ENCODE measurements around the gene TMEM19. TPM values are rescaled to one million over a fixed set of nuclear protein-coding genes. Genes with fewer than 3 reads are reported as not detected.

TMEM19 gene
- total RNA-seq, 1 experiment from 2014 or later = 56.3 TPM

DNA sequence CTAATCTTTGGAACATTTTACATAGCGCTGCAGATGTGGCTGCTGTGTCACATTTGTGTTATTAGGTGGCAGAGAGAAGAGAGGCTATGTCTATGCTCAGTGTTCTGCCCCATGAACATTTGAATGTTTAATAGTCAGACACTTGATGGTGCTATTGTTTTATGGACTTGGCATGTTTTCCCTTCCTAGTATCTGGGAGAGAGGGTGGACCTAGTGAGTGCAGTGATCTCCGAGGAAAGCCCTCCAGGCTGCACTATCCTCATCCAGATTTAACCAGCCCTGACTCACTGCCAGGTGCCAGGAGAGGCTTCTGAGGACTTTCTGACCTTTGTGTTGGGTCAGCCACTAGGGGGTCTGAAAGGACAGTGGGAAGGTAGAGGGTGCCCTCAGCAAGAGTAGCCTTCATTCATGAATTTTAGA, 46.5 kb upstream of the TMEM19 start:
- no peaks in the 10 kb centered on the region for H3K27me3 ChIP-seq (replicated peaks; ENCODE audit: insufficient read depth, low read depth, low read length, poor library complexity)
- TF ChIP-seq, protein P1, sequence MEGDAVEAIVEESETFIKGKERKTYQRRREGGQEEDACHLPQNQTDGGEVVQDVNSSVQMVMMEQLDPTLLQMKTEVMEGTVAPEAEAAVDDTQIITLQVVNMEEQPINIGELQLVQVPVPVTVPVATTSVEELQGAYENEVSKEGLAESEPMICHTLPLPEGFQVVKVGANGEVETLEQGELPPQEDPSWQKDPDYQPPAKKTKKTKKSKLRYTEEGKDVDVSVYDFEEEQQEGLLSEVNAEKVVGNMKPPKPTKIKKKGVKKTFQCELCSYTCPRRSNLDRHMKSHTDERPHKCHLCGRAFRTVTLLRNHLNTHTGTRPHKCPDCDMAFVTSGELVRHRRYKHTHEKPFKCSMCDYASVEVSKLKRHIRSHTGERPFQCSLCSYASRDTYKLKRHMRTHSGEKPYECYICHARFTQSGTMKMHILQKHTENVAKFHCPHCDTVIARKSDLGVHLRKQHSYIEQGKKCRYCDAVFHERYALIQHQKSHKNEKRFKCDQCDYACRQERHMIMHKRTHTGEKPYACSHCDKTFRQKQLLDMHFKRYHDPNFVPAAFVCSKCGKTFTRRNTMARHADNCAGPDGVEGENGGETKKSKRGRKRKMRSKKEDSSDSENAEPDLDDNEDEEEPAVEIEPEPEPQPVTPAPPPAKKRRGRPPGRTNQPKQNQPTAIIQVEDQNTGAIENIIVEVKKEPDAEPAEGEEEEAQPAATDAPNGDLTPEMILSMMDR (conservative IDR thresholded peaks at IDR 0.05; ENCODE audit: low read depth, low read length) = 0 out of 2 replicates have a peak, but pooled peaks have one; percentile 24
- no peak for TF ChIP-seq EZH2 (IDR thresholded peaks at IDR 0.05; ENCODE audit: borderline replicate concordance, low read depth, low read length, poor library complexity, severe bottlenecking)
- no peak overlapping the region for H3K27ac ChIP-seq (ENCODE audit: low read depth, low read length, poor library complexity, severe bottlenecking)
- no peak for DNase-seq (ENCODE audit: low spot score)
- H3K36me3 ChIP-seq (ENCODE audit: insufficient read depth, low read length, poor library complexity, severe bottlenecking) = peaks cover 77% of the 10 kb centered on the region
- BruUV-seq (replicated peaks) = no TSS peak
- H3K9me3 ChIP-seq (ENCODE audit: low read depth, low read length, poor library complexity, severe bottlenecking) = no peaks in the 10 kb centered on the region
- peaks cover 15% of the 10 kb centered on the region for H3K4me1 ChIP-seq (ENCODE audit: insufficient read depth, low read length, poor library complexity, severe bottlenecking)
- ChIA-PET POLR2A (ENCODE audit: low non-redundant PET) (no interaction called here), CTCF (interaction anchor here (1.0 kb wide), 1 partner anchor 107 kb away, joined by 3 read pairs; no protein-coding TSS in a partner anchor)
- intact Hi-C loops (cut with micrococcal nuclease; ENCODE audit: unreplicated experiment) = loop anchor here (5.0 kb wide), 2 partner anchors 108 to 422 kb away; no protein-coding TSS in a partner anchor
- H3K4me3 ChIP-seq (ENCODE audit: low read depth, low read length, poor library complexity, severe bottlenecking) = no peak overlapping the region

DNA sequence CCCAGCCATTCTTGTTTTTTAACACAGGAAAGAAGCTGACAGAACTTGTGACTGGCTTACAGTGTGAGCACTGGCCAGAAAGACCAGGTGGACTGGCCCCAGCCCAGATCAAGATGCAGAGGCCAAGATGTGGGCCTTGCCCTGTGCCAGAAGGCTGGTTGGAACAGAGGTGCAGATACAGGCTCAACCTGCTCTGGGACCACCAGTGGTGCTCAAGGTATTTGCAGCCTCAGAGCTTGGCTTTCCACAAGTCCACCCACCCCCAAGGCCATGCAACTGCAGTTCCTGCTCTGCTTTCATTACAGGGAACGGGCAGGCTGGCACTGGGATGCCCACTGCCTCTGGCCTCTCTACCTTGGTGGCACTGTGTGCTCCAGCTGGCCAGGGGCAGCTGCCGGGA, 45.6 kb upstream of the TMEM19 start:
- TF ChIP-seq EZH2 (IDR thresholded peaks at IDR 0.05; ENCODE audit: borderline replicate concordance, low read depth, low read length, poor library complexity, severe bottlenecking) = no peak
- TF ChIP-seq, protein P1 (conservative IDR thresholded peaks at IDR 0.05; ENCODE audit: low read depth, low read length) = no peak
- Histone ChIP-seq H3K27me3 (replicated peaks; ENCODE audit: insufficient read depth, low read depth, low read length, poor library complexity) (no peaks in the 10 kb centered on the region), H3K9me3 (ENCODE audit: low read depth, low read length, poor library complexity, severe bottlenecking) (no peaks in the 10 kb centered on the region), H3K4me1 (ENCODE audit: insufficient read depth, low read length, poor library complexity, severe bottlenecking) (peaks cover 15% of the 10 kb centered on the region), H3K36me3 (ENCODE audit: insufficient read depth, low read length, poor library complexity, severe bottlenecking) (peaks cover 76% of the 10 kb centered on the region), H3K4me3 (ENCODE audit: low read depth, low read length, poor library complexity, severe bottlenecking) (no peak overlapping the region), H3K27ac (ENCODE audit: low read depth, low read length, poor library complexity, severe bottlenecking) (no peak overlapping the region)
- ChIA-PET CTCF (interaction anchor here (1.0 kb wide), 1 partner anchor 106 kb away, joined by 3 read pairs; no protein-coding TSS in a partner anchor), POLR2A (ENCODE audit: low non-redundant PET) (no interaction called here)
- intact Hi-C loops (cut with micrococcal nuclease; ENCODE audit: unreplicated experiment) = no loop called here
- BruUV-seq (replicated peaks) = no TSS peak
- no peak for DNase-seq (ENCODE audit: low spot score)

GRCh38 chr12:71641390-71641789, 44.5 kb upstream of the TMEM19 start:
- no peak overlapping the region for H3K4me3 ChIP-seq (ENCODE audit: low read depth, low read length, poor library complexity, severe bottlenecking)
- no TSS peak for BruUV-seq (replicated peaks)
- H3K36me3 ChIP-seq (ENCODE audit: insufficient read depth, low read length, poor library complexity, severe bottlenecking) = peaks cover 76% of the 10 kb centered on the region
- TF ChIP-seq EZH2 (IDR thresholded peaks at IDR 0.05; ENCODE audit: borderline replicate concordance, low read depth, low read length, poor library complexity, severe bottlenecking) = no peak
- TF ChIP-seq, protein P1 (conservative IDR thresholded peaks at IDR 0.05; ENCODE audit: low read depth, low read length) = no peak
- DNase-seq (ENCODE audit: low spot score) = no peak
- intact Hi-C loops (cut with micrococcal nuclease; ENCODE audit: unreplicated experiment) = no loop called here
- no peaks in the 10 kb centered on the region for H3K27me3 ChIP-seq (replicated peaks; ENCODE audit: insufficient read depth, low read depth, low read length, poor library complexity)
- H3K9me3 ChIP-seq (ENCODE audit: low read depth, low read length, poor library complexity, severe bottlenecking) = no peaks in the 10 kb centered on the region
- H3K4me1 ChIP-seq (ENCODE audit: insufficient read depth, low read length, poor library complexity, severe bottlenecking) = peaks cover 15% of the 10 kb centered on the region
- CTCF ChIA-PET = no interaction called here
- peak overlapping the region; percentile 51 for H3K27ac ChIP-seq (ENCODE audit: low read depth, low read length, poor library complexity, severe bottlenecking)
- POLR2A ChIA-PET (ENCODE audit: low non-redundant PET) = no interaction called here
